CD4-positive, alpha-beta T cell treated with Interleukin-6 at 100 ng/mL for 8 hours (primary cell): Measurements from ENCODE around the gene KIF19.

Source experiments
- DNase-seq: peaks from one replicate; pipeline ENCODE4 v3.0.0-alpha.2; 2020; ENCODE audit warnings: mixed read lengths, low spot score

Gene KIF19

DNA sequence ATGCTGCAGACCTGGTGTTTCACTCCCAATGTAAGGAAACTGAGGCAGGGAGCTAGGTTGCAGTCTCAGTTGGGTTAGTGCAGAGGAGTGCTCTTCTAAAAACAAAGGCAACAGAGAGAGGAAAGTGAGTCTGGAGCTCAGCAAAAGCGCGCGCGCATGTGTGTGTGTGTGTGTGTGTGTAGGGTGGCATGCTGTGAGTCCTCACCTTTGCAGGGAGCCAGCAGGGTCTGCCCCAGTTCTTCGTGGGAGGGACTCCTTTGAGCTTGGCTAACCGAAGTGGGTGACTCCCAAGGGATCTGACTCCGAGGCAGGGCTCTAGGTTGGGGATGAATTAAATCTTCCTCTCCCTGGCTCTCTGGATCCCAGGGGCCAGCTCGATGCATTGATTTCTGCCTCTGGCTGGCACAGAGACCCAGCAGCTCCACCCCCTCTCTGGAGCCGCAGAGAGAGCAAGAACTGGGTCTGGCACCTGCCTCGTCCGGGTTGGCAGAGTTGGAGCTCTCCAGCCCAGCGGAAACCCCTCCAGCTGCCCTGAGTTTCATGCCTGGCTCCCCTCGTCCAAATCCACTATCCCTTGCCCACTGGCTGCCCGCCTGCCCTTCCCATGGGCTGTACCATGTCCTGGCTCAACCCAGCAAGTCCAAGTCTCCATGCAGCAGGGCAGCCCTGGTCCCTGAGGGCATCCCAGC is 36.9 kb downstream of the KIF19 start:
- DNase-seq: no peak

DNA sequence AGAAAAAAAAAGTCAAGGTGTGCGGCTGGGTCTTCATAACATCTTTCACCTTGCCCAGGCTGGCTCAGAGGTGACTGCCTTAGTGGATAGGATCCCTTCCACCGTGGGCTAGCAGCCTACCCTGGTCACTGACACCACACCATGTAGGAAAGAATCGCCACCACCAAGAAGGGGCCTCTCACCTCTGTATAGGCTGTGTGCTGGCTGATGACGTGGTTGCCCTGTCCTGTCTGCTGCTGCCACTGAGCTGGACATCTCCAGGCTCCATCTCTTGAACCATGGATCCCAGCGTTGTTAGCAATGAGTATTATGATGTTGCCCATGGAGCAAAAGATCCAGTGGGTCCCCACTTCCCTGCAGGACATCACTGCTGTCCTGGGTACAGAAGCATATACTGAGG is 41.2 kb downstream of the KIF19 start, which contains the start of gene GPR142:
Gene GPR142, plus strand, starts transcription at position 301 of the 400 bp plus-strand sequence. CDS start 2,035 bp downstream, outside the sequence.
- DNase-seq: no peak

DNA sequence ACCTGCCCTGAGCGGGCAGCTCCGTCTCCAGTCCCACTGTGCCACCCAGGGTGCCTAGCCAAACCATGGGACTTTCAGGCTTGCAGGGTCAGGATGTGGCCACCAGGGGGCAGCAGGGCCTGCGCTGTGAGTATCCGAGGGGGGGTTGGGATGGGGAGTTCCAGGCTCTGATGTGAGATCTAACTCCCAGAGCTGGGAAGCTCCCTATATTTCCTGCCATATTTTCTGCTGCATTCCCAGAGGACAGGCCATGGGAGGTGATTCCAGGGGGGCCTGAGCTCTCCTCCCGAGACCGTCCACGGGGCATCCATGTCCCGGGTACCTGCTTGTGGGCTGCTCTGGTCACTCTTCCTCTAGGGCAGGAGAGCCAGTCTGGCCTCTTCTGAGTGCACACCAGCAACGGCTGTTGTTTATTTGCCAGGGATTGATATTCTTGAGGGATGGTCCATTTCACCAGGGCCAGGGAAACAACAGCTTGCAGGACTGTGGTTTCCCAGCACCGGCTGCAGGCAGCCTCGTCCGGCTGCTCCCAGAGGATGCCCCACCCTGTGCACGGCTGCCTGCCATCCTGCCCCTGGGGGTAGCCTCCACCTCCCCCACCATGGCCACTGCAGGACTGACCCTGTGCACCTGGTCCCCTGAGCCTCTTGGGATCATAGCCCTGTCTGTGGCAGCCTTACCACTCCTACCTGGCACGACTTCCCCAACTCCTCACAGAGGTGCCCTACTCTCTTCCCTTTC is 42.5 kb downstream of the KIF19 start:
- DNase-seq: peak; percentile 72

DNA sequence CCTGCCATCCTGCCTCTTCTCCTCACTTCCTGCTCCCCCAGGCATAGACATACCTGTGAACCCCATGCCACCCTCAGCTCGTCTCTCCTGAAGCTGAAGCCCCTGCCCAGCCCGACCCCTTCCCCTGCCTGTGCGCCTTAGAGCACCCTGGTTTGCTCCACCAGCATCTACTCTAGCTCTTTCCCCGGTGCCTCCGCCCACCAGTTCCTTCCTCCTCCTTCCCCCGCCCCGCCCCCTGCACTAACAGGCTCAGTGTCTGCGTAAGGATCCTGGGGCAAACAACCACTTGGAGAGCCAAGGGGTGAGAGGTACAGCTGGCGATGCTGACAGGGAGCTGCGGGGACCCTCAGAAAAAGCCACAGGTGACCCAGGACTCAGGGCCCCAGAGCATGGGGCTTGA is 43.2 kb downstream of the KIF19 start:
- peak; percentile 59 for DNase-seq

DNA sequence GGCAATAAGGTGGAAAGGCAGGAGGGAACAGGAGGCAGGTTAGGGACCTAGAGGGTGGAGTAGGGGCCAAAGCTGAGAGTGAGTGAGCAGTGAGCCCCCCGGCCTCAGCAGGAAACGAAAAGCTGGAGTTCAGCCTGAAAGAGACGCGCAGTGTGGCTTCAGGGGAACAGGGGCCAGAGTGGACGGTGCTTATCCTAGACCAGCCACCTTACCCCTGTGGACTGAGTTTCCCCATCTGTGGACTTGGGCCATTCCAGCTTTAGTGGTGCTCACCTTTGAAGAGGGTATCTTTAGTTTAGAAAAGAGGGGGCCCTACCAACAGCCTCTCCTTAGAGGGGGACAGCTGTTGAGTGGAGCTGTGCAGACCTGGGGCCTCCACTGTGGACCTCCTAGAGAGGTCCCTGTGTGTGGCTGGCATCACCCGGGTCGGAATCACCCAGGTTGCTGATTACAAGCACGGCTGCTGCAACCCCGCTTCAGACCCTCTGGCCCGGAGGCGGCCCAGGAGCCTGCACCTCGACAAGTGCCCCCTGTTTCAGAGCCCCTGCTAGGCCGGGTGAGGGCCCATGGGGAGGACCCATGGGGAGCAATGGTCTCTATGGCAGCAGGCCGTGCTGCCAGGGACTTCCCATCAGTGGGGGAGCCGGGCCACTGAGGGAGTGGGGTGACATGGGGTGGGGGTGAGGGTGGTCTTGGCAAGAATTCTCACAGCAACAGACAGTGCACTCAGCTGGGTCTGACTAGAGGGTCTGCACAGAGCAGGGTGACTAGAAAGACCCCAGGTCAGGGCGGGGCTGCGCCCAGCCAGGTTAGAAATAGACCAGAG is 43.9 kb downstream of the KIF19 start:
- DNase-seq: no peak

DNA sequence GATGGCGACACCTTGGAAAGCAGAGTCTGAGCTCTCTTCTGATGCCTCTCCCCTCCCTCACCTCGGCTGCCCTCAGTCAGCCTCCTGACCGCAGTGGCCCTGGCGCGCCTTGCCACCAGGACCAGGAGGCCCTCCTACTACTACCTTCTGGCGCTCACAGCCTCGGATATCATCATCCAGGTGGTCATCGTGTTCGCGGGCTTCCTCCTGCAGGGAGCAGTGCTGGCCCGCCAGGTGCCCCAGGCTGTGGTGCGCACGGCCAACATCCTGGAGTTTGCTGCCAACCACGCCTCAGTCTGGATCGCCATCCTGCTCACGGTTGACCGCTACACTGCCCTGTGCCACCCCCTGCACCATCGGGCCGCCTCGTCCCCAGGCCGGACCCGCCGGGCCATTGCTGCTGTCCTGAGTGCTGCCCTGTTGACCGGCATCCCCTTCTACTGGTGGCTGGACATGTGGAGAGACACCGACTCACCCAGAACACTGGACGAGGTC is 45.7 kb downstream of the KIF19 start:
- DNase-seq: no peak

DNA sequence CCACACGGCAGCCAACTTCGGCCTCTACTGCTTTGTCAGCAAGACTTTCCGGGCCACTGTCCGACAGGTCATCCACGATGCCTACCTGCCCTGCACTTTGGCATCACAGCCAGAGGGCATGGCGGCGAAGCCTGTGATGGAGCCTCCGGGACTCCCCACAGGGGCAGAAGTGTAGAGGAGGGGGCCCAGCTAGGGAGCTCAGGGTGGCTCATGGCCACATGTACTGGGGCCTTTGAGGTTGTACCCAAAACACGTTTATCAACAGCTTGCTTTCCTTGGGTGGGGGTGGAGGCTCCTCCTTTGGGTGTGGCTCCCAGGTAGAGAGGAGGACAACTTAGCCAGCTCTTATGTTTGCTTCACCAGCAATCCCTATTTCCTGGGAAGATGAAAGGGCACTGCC is 46.4 kb downstream of the KIF19 start:
- DNase-seq: no peak

DNA sequence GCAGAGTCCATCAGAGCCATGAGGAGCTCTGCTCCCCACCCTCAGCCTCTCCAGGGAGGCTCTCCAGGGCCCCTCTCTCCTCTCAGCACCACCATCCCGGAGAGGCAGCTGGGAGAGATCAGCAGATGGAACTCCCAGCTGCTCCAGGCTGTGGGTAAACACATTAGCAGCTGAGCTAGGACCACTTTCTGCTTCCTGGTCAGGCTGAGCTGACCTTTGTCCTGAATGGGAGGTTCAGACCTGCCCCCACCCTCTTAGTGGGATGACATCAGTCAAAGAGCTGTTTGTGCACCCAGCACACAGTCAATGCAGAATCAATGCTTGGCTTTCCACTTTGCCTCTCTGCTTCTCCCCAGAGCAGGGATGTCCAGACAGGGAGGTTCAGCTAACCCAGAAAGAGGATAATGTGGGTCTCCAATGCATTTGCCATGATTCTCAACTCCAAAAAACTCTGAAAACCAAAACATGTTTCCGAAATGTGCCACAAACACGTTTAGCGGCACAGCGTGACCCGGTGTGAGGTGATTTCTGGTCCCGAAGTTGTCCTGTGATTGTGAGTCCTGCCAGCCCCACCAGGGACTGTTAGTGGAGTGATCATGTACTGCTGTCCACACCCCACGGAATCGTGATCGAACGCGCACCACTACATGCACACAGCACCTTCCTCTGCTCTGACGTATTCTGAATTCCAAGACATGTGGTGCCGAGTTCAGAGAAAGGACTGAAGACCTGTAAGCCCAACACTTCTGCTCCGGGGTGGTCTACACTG is 48.0 kb downstream of the KIF19 start:
- no peak for DNase-seq

DNA sequence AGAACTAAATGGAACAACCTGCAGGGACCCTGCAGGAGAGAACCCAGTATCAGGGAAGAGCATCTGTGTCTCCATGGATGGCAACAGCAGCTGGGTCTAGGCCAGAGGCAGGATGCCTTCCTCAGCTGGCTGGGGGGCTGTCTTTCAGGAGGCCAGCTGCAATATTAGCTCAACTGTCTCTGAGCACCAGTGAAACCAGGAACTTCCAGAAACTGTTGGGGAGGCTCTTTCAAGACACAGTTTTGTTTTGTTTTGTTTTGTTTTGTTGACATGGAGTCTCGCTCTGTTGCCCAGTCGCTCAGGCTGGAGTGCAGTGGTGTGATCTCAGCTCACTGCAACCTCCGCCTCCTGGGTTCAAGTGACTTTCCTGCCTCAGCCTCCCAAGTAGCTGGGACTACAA is 48.8 kb downstream of the KIF19 start:
- DNase-seq: no peak

DNA sequence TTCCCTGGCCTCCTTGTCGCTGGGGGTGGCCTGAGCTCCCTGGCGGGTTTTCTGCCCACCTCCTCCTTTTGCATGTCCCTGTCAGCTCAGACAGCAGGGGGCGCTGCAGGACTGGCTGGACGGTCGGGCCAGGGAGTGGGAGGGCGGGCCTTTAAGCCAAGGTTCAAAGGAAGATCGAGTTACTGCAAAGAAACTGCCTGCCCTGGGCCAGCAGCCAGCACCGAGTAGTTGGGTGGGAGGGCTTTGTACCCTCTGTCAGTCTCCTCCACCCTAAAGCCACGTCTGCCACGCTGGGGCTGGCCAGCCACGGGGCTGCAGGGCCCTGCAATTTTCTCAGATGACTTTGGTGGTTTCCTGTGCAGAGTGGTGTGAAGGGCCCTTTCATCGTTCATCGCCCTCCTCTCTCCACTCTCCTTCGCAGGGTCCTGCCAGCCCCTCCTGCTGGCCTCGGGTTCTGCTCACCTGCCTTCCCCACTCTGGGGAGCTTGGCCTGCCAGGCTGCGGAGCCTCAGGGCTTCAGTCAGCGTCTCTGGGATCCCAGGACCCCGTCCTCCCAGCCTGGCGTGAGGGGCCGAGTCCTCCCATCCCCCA is 53.6 kb downstream of the KIF19 start:
- DNase-seq: peak; percentile 86

DNA sequence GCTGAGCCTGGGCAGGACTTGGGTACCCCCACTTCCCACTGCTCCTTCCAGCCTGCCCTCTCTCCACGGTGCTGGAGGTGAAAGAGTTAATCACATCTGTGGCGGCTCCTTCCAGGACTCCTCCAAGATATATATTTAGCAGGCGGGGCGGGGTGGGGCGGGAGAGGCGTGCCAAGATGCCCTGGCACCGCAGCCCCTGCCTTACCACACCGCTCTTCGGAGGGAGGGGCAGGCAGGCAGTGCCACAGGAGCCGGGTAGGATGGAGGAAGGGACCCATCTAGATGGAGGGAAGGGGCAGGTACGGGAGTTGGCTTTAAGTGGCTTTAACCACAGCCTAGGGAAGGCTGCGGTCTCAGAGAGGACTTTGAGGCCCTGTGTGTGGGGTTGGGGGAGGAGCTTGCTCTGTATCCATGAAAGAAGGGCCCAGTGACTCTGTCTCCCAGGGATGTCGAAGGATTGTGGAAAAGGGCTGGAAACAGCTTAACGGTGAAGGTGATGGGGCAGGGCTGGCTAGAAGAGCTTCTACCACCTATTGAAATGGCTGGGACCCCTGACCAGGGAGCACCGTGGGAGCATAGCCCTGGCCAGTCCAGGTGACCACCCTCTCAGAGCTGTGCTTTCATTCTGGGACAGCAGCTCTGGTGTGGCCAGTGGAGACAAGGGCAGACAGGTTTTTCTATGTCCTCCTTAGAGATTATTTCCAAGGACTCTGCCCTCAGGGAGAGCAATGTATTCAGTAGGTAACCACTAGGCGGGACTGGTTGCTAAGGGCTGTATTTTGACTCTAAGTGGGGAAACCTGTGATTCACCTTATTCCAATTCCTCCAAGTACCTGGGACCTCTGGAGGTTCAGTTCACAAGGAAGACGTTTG is 54.3 kb downstream of the KIF19 start:
- DNase-seq: no peak

DNA sequence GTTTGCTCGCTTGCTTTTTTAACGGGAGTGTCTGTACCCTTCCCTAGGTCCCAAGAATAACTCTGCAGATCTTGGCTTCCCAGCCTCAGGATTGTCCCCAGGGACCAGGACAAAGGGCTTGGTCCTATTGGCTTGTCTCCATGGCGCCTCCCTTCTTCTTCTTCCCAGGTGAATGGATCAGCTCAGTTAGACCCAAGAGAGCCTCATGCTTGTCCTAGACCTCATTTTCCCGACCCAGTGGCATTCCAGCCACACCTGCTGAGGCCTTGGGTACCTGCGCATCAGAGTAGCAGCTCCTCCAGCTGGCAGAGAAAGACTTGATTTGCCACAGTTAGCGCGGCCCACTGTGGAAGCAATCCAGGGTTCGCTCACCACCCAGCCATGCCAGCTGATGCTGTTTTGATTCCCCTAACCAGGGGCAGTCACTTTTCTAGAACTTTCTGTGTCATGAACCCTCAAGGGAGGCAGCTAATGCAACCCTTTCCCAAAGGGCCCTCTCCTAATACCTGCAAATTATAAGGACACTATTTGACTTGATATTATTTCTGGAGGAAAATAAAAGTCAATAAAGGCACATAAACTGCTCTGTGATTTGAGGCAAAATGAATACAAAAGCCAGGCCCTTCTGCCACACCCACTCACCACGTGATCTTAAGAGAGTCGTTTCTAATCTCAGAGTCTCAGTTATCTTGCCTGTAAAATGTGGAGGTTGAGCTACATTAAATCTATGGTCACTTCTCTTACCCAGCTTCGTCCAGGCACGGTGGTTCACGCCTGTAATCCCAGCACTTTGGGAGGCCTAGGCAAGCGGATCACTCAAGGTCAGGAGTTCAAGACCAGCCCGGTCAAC is 55.2 kb downstream of the KIF19 start:
- DNase-seq: no peak

DNA sequence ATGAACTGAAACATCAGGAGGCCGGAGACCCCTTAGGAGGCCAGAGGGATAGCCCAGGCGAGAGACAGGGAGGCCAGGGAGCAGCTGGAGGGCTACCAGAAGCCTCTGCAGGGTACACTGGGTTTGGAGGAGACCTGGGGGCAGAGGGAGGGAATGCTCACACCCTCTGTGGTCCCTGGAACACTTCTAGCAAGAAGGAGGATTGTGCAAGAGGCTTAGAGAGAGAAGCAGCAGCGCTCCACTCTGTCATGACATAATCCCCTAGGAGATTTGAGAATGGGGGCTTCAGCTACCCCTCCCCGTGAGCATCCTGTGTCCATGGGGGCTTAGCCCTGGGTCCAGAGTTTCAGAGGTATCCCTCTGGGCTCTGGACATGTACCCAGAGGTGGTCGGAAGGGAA is 57.1 kb downstream of the KIF19 start:
- no peak for DNase-seq

DNA sequence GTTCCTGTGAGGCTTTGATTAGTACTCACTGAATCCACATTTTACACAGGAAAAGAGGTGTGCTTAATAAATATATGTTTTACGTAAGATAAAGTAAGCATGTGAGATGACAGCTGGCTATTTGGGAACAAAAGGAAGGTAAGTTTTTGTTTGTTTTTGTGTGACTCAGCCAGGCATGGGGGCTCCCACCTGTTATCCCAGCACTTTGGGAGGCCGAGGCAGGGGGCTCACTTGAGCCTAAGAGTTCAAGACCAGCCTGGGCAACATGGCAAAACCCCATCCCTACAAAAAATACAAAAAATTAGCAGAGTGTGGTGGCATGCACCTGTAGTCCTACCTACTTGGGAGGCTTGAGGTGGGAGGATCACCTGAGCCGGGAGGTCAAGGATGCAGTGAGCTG is 59.2 kb downstream of the KIF19 start:
- no peak for DNase-seq

DNA sequence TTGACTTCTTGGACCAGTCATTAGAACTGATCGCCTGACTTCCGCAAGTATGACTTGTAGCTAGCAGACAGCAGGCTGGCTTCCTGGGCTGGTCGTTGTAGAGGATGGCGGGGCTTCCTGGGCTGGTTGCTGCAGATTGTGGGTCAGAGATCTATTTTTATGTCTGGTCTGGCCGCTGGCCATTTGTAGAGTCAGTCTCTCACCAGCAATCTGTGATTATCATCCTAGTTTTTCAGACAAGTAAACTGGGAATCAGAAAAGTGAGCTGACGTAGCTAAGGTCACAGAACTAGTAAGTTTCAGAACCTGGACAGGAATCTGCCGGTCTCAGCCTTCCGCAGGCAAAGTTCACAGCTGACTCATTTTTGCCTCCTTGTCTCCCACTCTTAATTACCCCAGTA is 60.4 kb downstream of the KIF19 start:
- DNase-seq: no peak

DNA sequence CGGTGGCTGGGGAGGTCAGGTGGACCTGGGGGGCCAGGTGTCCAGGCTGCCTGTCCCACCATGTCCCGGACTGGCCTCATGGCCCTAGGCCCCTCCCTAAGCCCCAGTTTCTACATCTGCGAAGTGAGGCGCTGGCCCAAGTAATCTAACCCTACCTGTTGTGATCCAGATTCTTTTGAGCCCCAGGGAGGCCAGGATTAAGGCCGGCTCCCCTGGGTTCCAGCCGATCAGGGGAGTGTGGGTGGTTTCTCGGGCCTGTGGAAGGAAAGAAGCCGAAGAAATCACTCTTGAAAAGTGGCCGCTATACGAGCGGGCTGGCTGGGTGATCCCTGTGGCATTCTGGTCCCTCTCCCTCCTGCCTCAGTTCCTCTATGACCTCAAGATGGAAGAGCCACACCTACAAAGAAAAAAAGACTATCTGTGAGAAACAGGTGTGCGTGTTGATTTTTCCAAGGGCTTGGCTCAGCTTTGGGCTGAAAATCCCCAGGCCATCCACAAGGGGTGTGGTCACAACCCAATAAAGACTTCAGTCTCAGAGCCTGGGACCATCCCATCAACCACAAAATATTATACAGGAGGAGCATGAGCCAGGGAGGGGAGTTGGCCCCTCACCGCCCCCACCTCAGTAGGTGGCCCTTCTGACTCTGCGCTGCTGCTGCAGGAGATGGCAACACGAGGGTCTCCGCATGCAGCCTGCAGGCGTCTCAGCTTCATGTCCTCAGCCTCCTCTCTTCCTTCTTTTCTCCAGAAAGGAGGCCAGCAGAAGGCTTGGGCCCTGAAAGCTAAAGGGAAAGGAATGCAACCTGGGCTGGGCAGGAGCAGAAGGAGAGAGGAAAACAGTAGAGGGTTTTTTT is 61.6 kb downstream of the KIF19 start:
- no peak for DNase-seq

DNA sequence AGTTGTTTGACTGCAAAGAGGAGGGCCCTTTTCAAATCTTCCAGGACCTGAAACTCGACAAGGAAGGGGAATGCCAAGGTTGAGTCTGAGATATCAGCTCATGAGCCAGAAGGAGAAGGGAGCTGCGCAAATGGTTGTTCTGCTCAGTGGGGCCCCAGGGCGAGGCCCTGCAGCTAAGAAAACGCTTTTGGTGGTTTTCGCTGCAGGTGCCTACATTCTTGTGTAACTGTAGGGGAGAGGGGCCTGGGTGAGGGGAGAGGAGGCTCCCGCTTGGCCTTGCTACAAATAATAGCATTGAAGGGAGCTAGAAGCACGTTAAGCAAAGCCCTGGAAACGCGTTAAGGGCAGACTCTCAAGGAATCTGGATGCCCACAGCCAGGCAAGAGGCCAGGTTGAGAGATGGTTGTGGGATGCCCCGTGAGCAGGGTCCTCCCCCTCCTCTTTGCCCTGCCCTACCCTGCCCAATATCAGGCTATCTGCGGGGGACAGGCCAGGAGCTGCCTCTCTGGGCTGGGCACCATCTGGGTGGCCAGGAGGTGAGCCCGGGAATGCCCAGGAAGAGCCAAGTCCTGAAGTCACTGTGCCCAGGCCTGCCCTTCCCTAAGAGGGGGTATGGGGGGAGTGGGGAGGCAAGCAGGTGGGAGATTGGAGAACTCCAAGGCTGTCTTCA is 63.2 kb downstream of the KIF19 start:
- DNase-seq: no peak
